SW480 (cell line): ENCODE data around the gene TUSC2.
A peak's percentile ranks its signal among the peaks of the same experiment; 100 is the strongest.
"Not testable (repeated sequence)": the region's sequence is repeated elsewhere in the genome, so short reads cannot be mapped to it uniquely, and the experiment has no call there.

Experiments
- DNase-seq: peaks from one replicate; pipeline ENCODE4 v3.0.0-alpha.2; 2016; ENCODE audit warnings: low spot score

The TUSC2 gene

DNA sequence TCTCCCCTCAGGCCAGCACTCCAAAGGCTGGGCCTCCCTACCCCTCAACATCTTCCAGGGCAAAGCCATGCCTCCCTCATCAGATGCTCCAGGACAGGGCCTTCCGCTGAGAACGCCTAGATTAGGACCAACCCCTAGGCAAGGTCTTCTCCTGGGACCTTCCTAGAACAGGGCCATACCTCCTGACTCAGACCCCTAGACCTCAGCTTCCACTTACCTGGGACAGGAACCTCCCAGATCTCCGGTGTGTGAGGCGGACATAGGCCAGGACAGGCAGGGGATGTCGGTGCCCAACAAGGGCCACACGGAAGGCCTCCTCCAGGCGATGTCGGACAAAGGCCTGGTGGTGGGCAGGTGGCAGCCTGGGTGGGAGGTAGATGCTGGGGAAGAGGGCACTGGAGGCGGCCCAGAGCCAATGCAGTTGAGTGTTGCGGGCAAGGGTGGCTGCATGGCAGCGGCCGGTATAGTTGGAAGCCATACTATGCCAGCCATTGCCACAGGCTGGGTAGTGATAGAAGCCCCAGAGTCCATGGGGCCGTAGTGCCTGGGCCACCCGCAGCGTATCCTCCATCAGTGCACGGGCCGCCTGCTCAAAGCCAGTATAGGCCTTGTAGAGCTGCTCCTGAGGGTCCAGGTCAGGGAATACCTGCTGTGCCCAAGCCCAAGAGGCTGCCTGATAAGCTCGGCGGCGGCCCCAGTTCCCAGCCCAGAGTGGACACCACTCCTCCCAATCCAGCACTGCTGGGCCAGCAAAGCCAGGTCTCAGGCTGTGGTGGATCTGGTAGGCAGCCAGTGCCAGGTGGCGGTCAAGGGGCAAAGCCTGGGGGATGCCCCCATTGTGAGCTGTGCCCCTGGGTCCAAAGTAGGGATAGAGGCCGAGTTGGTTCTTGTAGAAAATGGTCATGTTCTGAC lies 33.3 kb downstream of the TUSC2 start:
- DNase-seq, result no peak

DNA sequence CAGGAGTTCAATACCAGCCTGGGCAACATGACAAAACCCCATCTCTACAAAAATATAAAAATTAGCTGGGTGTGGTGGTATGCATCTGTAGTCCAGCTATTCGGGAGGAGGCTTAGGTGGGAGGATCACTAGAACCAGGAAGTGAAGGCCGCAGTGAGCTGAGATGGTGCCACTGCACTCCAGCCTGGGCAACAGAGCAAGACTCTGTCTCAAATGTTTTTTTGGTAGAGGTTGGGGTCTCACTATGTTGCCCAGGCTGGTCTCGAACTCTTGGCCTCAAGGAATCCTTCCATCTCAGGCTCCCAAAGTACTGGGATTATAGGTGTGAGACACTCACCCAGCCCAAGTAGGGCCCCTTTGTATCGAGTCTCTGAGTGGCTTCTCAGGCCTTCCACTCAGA lies 33.9 kb downstream of the TUSC2 start:
- DNase-seq, result no peak

DNA sequence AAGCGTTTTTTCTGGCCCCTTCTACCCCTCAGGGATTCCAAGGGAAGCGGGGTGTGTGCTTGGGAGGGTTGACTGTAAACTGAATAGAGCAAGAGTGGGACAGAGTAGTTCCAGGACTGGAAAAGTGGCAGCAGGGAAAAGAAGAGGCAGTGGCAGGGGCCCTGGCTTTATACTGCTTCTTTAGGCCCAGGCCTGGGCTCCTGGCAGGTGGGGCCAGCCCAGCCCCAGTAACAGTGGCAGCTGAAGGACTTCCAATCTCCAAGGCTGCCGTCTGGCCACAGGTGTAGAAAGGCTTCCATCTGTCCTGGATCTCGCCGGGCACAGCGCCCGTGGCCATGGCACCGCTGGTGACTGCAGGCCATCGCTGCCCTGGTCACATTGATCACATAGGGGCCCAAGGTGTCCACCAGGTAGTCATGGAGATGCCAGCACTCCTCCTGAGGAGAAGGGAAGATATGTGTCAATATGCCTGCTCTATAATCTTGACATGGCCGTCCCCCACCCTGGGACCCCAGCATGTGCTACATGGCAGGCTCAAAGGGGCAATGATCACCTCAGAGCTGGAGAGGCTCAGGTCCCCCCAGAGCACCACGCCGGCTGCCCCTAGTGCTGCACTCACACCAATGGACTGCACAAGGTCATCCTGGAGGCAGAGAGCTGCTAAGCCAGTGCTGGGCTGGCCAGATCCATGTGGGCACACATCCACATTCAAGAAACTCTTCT lies 34.8 kb downstream of the TUSC2 start:
- no peak for DNase-seq

DNA sequence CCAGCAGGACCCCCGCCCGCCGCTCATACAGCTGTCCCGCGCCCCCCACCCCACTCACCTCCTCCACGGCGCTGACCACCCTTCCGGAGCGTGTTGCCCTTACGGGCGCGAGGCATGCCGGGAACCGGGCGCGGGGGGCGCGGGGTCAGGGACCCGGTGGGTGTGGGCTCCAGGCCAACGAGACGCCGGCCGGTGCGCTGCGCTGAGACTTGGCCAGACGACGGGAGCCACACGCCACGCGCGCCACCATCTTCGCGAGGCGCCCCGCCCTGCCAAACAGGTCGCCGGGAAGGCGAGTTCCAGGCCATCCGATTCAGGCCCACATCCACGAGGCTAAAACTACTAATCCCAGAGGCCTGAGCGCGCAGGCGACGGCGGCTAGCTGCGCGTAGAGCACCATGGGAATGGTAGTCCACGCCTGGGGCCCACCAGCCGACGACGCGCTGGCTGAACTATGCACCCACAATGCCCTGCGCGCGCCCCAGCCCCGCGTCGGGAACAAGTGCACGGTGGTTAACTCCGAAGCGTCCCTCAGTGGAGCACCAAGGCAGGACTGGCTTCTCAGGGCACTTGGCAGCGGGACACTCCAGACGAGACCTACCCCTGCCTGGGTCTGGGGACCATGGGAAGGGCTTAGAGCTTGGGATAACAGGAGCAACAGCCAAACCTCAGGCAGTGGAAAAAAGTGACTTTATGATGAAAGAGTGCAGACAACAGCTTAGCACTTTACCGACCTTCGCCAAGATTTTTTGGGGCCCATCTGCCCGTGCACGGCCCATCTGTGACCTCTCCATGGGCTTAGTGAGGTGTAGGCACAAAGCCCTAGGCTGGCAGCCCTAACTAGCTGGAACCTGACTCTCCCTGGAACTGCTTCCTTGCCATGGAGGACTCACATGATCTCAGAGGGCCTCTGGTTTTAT lies 35.6 kb downstream of the TUSC2 start, which contains the start of gene IFRD2:
IFRD2 (minus strand) TSS at position 271 of the 920 bp plus-strand sequence; CDS start at position 116, 155 bp downstream.
- peak; percentile 98 for DNase-seq

DNA sequence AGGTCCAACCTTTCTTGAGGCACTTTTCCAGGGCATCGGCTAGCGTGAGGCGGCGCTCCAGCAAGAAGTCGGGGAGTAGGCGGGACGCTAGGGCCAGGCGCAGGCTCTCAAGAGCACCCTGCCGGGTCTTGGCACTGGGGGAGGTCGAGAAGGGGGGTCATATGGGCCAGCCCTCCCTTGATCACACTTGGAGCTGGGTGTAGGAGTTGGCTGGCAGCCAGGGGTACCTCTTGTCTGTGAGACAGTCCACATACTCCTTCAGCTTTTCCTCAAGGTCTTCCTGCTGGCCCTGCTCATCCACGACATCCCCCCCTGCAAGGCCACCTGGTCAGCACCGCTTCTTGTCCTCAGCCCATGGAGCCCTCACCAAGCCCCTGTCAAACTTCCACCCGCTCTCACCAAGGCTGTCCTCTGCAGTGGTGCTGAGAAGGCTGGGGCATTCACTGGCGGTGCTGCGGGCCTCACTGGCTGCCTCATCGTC lies 37.8 kb downstream of the TUSC2 start:
- DNase-seq, result no peak

DNA sequence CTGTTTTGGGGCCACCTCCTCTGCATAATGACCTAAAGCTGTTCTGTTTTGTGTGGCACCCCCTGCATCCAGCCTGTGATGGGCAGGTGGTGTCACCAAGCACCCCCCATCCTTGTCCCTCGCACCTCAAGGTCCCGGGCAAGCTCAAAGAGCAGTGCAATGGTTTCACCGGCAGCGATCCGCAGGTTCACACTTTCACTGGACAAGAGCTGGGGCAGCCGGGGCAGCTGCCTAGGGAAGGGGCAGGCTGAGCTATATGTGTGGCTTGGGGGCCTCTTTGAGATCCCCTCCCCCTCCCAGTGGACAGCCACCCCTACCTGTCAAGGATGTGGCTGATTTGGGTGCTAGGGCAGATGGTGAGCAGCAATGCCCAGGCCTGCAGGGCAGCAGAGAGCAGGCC lies 38.9 kb downstream of the TUSC2 start:
- no peak for DNase-seq

DNA sequence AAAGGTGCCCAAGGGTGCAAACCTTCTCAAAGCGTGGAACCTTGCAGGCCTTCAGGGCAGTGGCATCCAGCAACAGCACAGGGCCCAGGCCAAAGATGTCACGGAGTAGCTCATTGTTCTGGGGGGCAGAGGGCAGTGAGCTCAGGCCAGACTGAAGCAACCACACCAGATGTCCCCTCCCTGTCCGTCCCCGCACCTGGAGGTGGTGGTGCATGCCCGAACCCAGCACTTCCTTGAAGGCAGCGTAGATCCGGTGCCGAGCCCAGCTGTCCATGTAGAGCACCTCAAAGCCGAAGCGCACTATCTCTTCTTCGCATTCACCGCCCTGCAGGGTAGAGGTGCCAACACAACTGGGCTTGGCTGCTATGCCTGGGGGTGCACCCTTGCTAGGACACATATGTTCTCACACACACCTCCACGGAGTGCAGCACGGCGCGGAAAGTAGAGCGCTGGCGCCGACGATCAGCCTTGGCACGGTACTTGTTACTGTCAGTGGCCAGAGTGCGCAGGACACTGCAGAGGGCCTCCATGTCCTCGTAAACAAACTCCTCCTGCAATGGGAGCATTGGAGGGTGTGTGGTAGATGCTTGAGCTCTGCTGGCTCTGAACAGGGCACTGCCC lies 39.5 kb downstream of the TUSC2 start:
- DNase-seq, result no peak

DNA sequence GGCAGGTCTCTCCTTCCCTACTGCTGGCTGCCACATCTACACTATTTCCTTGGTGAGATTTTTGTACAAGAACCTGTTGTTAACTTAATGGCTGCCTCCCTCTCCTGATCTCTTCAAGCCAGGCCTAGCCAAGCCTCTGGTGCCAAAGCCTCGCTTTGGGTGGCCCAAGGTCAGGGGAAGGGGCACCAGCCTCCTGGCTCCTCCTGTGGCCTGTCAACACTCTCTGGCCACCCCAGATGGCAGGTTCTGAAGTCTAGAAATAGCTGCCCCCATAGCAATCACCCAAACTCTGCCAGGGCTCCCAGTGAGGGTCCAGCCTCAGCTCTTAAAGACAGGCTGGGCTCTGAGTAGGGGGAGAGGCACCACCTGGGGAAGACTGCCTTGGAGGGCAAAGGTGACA lies 40.8 kb downstream of the TUSC2 start:
- DNase-seq, result no peak

DNA sequence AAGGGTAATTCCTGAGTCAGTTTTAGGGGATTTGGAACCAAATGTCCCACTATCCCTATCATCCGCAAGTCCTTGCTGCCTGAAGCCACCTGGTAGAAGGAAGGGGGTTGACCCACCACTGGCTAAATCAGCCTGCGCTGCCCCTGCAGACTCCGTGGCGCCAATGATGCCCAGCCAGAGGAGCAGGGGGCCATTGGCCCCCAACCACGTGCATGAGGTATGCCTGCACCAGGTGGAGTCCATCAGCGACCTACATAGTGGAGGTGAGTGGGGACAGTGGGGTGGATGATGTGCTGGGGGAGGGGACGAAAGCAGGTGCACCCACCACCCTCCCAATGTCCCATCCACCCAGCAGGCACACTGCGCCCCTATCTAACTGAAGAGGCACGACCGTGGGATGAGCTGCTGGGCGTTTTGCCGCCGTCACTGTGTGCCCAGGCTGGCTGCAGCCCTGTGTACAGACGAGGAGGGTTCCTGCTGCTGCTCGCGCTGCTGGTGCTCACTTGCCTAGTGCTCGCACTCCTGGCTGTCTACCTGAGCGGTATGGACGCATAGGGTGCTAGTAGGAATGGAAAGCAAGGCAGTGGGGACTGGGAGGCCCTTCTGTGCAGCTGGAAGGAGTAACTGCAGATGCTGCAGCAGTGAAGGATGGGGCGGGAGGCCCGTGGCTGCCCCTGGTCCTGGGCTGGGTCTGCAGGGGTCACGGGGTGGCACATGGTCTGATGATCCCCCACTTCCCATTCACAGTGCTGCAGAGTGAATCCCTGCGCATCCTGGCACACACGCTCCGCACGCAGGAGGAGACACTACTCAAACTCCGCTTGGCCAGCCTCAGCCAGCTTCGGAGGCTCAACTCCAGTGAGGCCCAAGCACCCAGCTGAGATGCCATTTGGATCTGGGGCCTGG lies 41.4 kb downstream of the TUSC2 start:
- DNase-seq, result no peak

DNA sequence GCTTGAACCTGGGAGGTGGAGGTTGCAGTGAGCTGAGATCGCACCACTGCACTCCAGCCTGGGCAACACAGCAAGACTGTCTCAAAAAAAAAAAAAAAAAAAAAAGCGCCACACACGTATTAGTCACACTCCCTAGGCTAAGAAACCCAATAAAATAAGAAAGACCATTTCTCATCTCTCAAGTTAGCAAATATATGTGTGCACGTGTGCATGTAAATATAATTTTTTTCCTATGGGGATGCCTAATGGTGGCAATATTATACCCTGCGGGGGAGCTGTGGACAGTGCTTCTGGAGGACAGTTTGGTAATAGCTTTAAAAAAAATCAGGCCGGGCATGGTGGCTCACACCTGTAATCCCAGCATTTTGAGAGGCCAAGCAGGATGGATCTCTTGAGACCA lies 43.9 kb downstream of the TUSC2 start:
- not testable (repeated sequence) for DNase-seq

DNA sequence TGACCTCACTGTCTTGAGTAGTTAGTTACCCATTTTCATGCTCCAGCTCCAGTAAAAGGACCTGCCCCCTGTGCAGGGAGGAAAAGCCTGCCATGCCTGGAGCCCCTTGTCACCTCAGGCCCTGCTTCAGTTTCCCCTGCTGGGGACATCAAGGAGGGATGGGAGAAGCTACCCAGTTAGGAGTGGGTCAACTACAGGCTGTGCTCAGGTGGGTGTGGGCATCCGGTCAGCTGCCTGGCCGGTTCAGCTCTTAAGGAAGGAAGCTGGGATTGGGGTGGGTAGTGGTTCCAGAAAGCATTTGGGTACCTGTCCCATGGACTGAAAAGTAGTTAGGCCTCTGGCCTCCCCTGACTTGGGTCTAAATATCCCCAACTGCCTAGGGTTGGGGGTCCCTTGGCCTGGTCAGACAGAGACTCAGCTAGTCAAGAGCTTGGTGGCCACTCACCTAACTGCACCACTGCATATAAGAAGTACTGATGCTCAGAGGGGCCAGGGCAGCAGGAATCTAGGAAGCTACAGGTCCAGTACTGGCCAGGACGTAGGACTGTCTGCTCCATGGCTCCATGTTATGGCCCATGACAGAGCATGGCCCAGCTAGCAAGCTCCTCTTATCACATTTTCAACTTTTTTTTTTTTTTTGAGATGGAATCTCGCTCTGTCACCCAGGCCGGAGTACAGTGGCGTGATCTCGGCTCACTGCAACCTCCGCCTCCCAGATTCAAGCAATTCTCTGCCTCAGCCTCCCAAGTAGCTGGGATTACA lies 48.6 kb downstream of the TUSC2 start:
- DNase-seq, result no peak

DNA sequence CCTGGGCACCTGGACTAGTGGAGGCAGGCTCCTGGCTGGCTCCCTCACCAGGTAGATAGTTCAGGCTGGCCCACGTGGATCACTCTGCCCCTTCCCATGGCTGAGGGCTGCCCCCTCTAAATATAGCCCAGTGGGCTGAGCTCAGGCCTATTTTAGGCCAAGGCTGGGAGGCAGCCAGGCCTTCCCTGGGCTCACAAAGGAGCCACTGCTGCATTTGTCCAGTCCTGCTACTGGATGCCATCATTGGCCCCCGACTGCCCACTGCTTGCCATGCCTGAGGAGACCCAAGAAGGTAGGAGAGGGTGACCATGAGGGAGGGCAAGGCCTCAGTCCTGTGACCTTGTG lies 49.2 kb downstream of the TUSC2 start, which contains the start of gene LSMEM2:
LSMEM2 (plus strand) TSS at position 208 of the 345 bp plus-strand sequence; CDS start at position 235, 27 bp downstream.
- no peak for DNase-seq

DNA sequence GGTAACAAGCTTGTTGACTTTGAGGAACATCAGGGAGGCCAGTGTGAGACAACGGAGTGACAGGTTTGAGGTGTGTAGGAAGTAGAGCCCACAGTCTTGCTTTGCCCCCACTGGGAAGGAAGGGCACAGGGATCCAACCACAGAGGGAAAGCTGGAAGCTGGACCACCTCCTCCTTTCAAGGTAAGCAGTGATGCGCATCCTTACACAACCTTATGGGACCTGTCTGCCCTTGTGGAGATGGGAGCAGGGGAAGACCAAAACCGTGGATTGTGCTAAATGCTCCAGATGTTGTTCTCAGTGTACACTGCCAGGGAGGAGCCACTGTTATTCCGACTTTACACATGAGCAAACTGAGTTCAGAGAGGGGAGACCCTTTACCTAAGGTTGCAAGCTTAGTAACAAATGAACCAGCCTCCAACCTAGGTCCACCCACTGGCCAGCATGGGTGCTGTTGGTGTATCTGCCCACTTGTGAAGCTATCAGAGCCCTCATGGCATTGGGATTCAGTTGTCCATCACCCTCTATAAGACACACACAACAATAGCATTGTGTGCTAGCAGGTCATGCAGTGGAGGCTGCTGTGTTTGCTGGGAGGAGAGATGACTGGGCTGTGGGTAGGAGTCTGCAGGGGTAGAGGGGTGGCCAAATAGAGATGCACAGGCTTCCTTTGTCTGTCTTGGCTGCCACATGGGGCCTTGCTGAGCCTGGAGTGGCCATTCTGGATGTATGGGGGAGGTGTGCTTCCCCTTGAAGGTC lies 49.7 kb downstream of the TUSC2 start:
- DNase-seq, result no peak

DNA sequence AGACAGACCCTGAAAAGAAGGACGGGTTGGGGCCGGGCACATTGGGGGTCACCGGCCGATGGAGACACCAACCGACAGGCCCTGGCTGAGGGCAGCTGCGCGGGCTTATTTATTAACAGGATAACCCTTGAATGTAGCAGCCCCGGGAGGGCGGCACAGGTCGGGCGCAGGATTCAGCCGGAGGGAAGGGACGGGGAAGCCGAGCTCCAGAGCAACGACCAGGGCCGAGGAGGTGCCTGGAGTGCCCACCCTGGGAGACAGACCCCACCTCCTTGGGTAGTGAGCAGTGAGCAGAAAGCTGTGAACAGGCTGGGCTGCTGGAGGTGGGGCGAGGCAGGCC lies 51.3 kb downstream of the TUSC2 start:
- DNase-seq, result no peak

DNA sequence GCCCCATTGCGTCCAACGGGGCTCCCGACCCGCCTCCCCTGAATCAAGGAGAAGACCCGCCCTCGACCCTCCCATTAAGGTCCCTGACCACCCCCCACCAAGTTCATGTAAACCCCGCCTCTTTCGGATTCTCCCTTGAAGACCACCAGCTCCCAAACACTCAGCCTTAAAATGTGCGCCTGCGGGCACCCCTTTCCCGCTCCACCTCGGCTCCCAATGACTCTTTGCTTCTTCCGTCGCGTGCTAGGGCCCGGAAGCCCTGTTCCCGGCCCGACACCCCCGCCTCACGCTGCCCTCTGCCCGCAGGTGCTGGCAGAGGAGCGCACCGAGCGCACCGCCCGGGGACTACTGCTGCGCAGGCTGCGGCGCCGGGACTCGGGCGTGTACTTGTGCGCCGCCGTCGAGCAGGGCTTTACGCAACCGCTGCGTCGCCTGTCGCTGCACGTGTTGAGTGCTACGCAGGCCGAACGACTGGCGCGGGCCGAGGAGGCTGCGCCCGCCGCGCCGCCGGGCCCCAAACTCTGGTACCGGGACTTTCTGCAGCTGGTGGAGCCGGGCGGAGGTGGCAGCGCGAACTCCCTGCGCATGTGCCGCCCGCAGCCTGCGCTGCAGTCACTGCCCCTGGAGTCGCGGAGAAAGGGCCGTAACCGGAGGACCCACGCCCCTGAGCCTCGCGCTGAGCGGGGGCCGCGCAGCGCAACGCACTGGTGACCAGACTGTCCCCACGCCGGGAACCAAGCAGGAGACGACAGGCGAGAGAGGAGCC lies 51.8 kb downstream of the TUSC2 start:
- DNase-seq, result no peak

DNA sequence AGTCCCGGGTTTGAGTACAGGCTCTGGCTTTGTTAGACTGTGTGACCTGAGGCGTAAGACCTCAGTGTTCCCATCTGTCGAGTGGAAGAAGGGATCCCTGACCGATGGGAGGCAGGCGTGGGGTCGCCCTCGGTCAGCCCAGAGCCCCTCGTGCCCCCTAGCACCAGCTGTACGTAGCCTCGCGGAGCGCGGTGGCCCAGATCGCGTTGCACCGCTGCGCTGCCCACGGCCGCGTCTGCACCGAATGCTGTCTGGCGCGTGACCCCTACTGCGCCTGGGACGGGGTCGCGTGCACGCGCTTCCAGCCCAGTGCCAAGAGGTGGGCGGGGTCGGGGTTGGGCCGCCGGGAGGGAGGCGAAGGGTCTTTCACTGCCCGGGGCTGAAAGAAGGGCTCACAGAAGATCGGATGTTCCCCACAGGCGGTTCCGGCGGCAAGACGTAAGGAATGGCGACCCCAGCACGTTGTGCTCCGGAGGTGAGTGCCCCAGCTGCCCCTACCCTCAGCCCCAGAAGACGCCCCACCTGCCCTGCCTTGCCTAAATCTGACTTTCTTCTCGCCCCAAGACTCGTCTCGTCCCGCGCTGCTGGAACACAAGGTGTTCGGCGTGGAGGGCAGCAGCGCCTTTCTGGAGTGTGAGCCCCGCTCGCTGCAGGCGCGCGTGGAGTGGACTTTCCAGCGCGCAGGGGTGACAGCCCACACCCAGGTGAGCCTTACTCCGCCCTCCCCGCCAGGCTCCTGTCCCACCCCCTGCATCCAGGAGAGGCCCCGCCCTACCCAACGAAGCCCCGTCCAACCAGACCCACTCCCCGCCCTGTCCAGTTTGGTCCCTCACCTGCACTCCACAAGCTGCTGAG lies 52.7 kb downstream of the TUSC2 start:
- no peak for DNase-seq
